HL-60 (cell line): Measurements from ENCODE around the gene DUOXA2.

Source experiments
- CTCF ChIP-seq: IDR thresholded peaks from one replicate; pipeline ENCODE4 v1.5.1; 2011; ENCODE audit warnings: low read length, control low read depth, inconsistent platforms; ENCODE audit not compliant: insufficient read depth
- POLR2AphosphoS5 ChIP-seq: IDR thresholded peaks from 2 replicates; pipeline ENCODE4 v1.6.1; 2012; ENCODE audit warnings: low read depth
- SPI1 ChIP-seq: IDR thresholded peaks from 2 replicates; pipeline ENCODE4 v1.6.1; 2012; ENCODE audit warnings: low read depth, mild to moderate bottlenecking, borderline replicate concordance

GRCh38 chr15:45143946-45144345, 29.8 kb downstream of the DUOXA2 start:
- TF ChIP-seq CTCF = no peak
- TF ChIP-seq SPI1 = no peak
- no peak for TF ChIP-seq POLR2AphosphoS5
